Ovary (tissue), 3 donors: Measurements from ENCODE around the gene SPAG8.

Experiments
- EP300 ChIP-seq: sonication (generic); formaldehyde crosslinking; IDR thresholded peaks from one replicate; pipeline ENCODE4 v1.6.1; 2017; ENCODE audit warnings: antibody characterized with exemption
- POLR2A ChIP-seq: fragments of 450-650 bp; IDR thresholded peaks from one replicate; pipeline ENCODE4 v1.6.1; 2017; ENCODE audit warnings: antibody characterized with exemption, mild to moderate bottlenecking, moderate library complexity
- TF ChIP-seq, protein P1 (sequence below), 3 donors: fragments of 450-650 bp in 2 of 3; fragments of 200-600 bp in 1 of 3; IDR thresholded peaks; one replicate each; pipeline versions ENCODE4 v1.5.1 to v1.8.0; 2016 to 2022; ENCODE audit warnings: antibody characterized with exemption in 3 of 3, mild to moderate bottlenecking in 1 of 3
- donor health status: DM: no; HTN: no; CAD: no.

DNA sequence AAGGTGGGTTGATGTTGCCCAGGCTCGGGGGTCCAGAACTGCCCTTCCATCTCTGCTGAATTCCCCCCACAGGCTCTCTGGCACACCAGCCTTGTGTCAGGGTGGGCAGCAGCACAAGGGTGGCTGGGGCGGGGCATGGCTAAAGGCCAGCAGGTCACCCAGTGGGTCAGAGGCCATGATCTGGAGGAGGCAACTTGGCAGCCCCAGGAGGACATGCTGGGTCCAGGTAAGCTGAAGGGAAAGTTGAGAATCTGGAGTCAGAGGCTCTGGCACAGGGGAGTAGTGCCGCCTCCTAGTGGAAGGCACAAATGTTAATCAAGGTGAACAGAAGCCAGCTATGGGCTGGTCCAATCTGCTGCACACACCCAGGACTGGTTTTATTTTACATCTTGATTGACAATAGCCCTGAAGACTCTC lies 23.2 kb upstream of the SPAG8 start:
- TF ChIP-seq, protein P1, sequence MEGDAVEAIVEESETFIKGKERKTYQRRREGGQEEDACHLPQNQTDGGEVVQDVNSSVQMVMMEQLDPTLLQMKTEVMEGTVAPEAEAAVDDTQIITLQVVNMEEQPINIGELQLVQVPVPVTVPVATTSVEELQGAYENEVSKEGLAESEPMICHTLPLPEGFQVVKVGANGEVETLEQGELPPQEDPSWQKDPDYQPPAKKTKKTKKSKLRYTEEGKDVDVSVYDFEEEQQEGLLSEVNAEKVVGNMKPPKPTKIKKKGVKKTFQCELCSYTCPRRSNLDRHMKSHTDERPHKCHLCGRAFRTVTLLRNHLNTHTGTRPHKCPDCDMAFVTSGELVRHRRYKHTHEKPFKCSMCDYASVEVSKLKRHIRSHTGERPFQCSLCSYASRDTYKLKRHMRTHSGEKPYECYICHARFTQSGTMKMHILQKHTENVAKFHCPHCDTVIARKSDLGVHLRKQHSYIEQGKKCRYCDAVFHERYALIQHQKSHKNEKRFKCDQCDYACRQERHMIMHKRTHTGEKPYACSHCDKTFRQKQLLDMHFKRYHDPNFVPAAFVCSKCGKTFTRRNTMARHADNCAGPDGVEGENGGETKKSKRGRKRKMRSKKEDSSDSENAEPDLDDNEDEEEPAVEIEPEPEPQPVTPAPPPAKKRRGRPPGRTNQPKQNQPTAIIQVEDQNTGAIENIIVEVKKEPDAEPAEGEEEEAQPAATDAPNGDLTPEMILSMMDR (IDR thresholded peaks at IDR 0.05), result no peak
- no peak for TF ChIP-seq EP300
- no peak for TF ChIP-seq POLR2A
